PC-9 (cell line): ENCODE measurements around the gene ANKZF1.

Experiments
- EZH2 ChIP-seq: fragments of 200-600 bp; sonication (generic); IDR thresholded peaks from 2 replicates; pipeline ENCODE4 v1.8.0; 2017; ENCODE audit warnings: antibody characterized with exemption, low read depth
- TF ChIP-seq, protein P1 (sequence below): fragments of 200-600 bp; sonication (generic); conservative IDR thresholded peaks from 2 replicates; pipeline ENCODE4 v1.6.1; 2017; ENCODE audit warnings: mixed run types, antibody characterized with exemption, mild to moderate bottlenecking, moderate library complexity

DNA sequence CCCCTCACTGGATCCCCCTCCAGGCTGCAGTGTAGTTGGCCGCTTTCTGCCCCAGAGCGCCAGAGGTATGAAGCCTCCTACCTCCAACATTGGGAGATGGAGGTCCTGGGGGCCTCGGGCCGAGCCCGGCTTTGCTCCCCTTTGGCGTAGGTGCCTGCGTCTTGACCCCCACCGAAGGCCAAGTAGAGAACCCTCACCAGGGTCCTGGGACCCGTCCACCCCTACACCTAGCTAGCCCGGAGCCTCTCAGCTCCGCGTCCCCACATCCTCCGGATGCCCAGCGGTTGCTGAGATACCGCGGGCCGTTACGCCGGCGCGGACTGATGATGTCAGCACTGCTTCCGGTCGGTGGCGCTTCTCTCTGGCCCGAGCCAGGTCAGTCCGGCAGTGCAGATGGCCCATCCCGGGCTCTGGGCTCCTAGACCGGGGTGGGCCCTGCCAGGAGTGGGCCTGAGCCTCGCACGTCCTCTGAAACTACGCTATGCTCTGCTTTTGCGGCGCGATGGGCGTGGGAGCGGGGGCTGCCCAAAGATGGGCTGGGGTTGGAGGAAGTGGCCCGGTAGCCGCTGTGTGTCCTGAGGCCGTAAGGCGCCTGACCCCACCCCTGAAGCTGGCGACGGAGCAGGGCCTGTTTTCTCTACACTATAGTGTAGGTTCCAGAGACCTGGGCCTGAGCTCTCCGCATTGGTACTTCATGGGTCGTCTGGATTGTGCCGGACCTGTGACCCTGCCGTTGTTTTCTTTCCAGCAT, 15.7 kb downstream of the ANKZF1 start, which contains the start of the genes GLB1L and STK16:
- TF ChIP-seq, protein P1, sequence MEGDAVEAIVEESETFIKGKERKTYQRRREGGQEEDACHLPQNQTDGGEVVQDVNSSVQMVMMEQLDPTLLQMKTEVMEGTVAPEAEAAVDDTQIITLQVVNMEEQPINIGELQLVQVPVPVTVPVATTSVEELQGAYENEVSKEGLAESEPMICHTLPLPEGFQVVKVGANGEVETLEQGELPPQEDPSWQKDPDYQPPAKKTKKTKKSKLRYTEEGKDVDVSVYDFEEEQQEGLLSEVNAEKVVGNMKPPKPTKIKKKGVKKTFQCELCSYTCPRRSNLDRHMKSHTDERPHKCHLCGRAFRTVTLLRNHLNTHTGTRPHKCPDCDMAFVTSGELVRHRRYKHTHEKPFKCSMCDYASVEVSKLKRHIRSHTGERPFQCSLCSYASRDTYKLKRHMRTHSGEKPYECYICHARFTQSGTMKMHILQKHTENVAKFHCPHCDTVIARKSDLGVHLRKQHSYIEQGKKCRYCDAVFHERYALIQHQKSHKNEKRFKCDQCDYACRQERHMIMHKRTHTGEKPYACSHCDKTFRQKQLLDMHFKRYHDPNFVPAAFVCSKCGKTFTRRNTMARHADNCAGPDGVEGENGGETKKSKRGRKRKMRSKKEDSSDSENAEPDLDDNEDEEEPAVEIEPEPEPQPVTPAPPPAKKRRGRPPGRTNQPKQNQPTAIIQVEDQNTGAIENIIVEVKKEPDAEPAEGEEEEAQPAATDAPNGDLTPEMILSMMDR: no peak
- TF ChIP-seq EZH2: no peak
